GM12878 (cell line): ENCODE results near the gene EEF2. TPM values are rescaled to one million over a fixed set of nuclear protein-coding genes. Genes with fewer than 3 reads are reported as not detected.
A peak's percentile ranks its signal among the peaks of the same experiment; 100 is the strongest.

Source experiments
- ATAC-seq: fragments of 200-7000 bp; cut with Tn5 transposase; 3 replicates; pipeline ENCODE4 v1.9.1; 2020; ENCODE audit warnings: mild to moderate bottlenecking, moderate library complexity
- BruUV-seq: library from RNA; stranded (reverse); fragments of 400-500 nt; replicated peaks from 2 replicates; lab custom pipeline; 2021; lab: Mats Ljungman, UMichigan
- CTCF ChIA-PET: fragments of 300-600 bp; sonication (Branson Sonifier 250); formaldehyde crosslinking; extraction: SDS; loops from one replicate; lab custom pipeline; 2021; ENCODE audit warnings: inconsistent platforms; lab: Yijun Ruan, JAX
- POLR2A ChIA-PET: fragments of 350-600 bp; formaldehyde crosslinking; extraction: SDS; loops from one replicate; lab custom pipeline; 2021; ENCODE audit warnings: inconsistent platforms; lab: Charles Lee
- RAD21 ChIA-PET: fragments of 300-600 bp; sonication (Branson Sonifier 250); formaldehyde crosslinking; loops from one replicate; lab custom pipeline; 2023; ENCODE audit warnings: antibody characterized with exemption; ENCODE audit not compliant: unreplicated experiment; lab: Charles Lee
- SMC1A ChIA-PET: fragments of 300-600 bp; sonication (Branson Sonifier 250); formaldehyde crosslinking; loops from one replicate; lab custom pipeline; 2023; ENCODE audit not compliant: unreplicated experiment, uncharacterized antibody; lab: Charles Lee
- DNase-seq: peaks from one replicate; pipeline ENCODE4 v3.0.0-alpha.2; 2011; ENCODE audit warnings: low read depth, low spot score
- FAIRE-seq: peaks from 3 replicates; lab custom pipeline; 2011; peaks lifted over from hg19 to GRCh38; lab: Jason Lieb, UNC
- H2AFZ ChIP-seq: 2 replicates; pipeline ENCODE4 v1.6.0; 2011; ENCODE audit warnings: low read depth, low read length, control low read depth; ENCODE audit not compliant: control insufficient read depth
- H3K27ac ChIP-seq: 2 replicates; pipeline ENCODE4 v1.5.1; 2011; ENCODE audit warnings: control low read depth; ENCODE audit not compliant: control insufficient read depth, insufficient read depth
- H3K27me3 ChIP-seq, 2 experiments: replicated peaks in 1 of 2; 2 replicates each; pipeline versions ENCODE4 v1.6.0 to v1.6.1; 2011; ENCODE audit warnings: low read length in 1 of 2; ENCODE audit not compliant: control insufficient read depth in 2 of 2, insufficient read depth in 2 of 2
- H3K36me3 ChIP-seq, 2 experiments: 2 replicates each; pipeline ENCODE4 v1.5.1; 2011; ENCODE audit warnings: low read length in 1 of 2; ENCODE audit not compliant: control insufficient read depth in 2 of 2, insufficient read depth in 2 of 2
- H3K4me1 ChIP-seq: 2 replicates; pipeline ENCODE4 v1.6.1; 2011; ENCODE audit warnings: mild to moderate bottlenecking, low read length, moderate library complexity, mixed read lengths; ENCODE audit not compliant: control insufficient read depth, insufficient read depth
- H3K4me2 ChIP-seq: 2 replicates; pipeline ENCODE4 v1.6.0; 2011; ENCODE audit warnings: control low read depth; ENCODE audit not compliant: control insufficient read depth, insufficient read depth
- H3K4me3 ChIP-seq: fragments of 200-600 bp; sonication (generic); 2 replicates; pipeline ENCODE4 v1.5.1; 2016
- H3K79me2 ChIP-seq: 2 replicates; pipeline ENCODE4 v1.6.0; 2011; ENCODE audit warnings: low read length; ENCODE audit not compliant: control insufficient read depth, insufficient read depth
- H3K9ac ChIP-seq: 2 replicates; pipeline ENCODE4 v1.8.0; 2011; ENCODE audit warnings: low read length, control low read depth, mixed read lengths; ENCODE audit not compliant: control insufficient read depth, insufficient read depth
- H3K9me3 ChIP-seq: replicated peaks from 3 replicates; pipeline ENCODE4 v1.5.1; 2011; ENCODE audit warnings: mild to moderate bottlenecking, low read length; ENCODE audit not compliant: control insufficient read depth, insufficient read depth
- H4K20me1 ChIP-seq: 2 replicates; pipeline ENCODE4 v1.6.0; 2011; ENCODE audit not compliant: control insufficient read depth, insufficient read depth
- CREM ChIP-seq: IDR thresholded peaks from 2 replicates; pipeline ENCODE4 v1.6.1; 2014; ENCODE audit warnings: antibody characterized with exemption, low read depth
- EGR1 ChIP-seq, 2 experiments: IDR thresholded peaks; 1 replicate in 1 of 2; 2 replicates in 1 of 2; pipeline ENCODE4 v1.6.1; 2011 to 2012; ENCODE audit warnings: low read depth in 2 of 2, low read length in 2 of 2, borderline replicate concordance in 1 of 2, mild to moderate bottlenecking in 1 of 2, moderate library complexity in 1 of 2
- ESRRA ChIP-seq: IDR thresholded peaks from 2 replicates; pipeline ENCODE4 v1.6.1; 2012; ENCODE audit warnings: mild to moderate bottlenecking, low read length, improper control_type of control experiment
- FOS ChIP-seq: IDR thresholded peaks from 3 replicates; pipeline ENCODE4 v1.6.1; 2011; ENCODE audit warnings: borderline replicate concordance; ENCODE audit not compliant: insufficient read length; ENCODE audit errors: extremely low read depth
- NR2C1 ChIP-seq: fragments of 450-650 bp; IDR thresholded peaks from 2 replicates; pipeline ENCODE4 v1.6.1; 2017; ENCODE audit warnings: antibody characterized with exemption, mild to moderate bottlenecking, moderate library complexity
- PAX8 ChIP-seq: fragments of 450-650 bp; IDR thresholded peaks from 2 replicates; pipeline ENCODE4 v1.6.1; 2017; ENCODE audit warnings: mild to moderate bottlenecking, moderate library complexity
- PML ChIP-seq: IDR thresholded peaks from 2 replicates; pipeline ENCODE4 v1.6.1; 2012; ENCODE audit warnings: low read length, inconsistent platforms
- RUNX3 ChIP-seq: IDR thresholded peaks from 2 replicates; pipeline ENCODE4 v1.6.1; 2012; ENCODE audit warnings: low read length, inconsistent platforms
- SIN3A ChIP-seq: IDR thresholded peaks from 2 replicates; pipeline ENCODE4 v1.6.1; 2012; ENCODE audit warnings: low read depth, low read length, improper control_type of control experiment
- TAF1 ChIP-seq: IDR thresholded peaks from 2 replicates; pipeline ENCODE4 v1.6.1; 2011; ENCODE audit warnings: mild to moderate bottlenecking, low read depth, low read length, borderline replicate concordance
- TCF3 ChIP-seq: IDR thresholded peaks from 2 replicates; pipeline ENCODE4 v1.6.1; 2012; ENCODE audit warnings: low read depth, mild to moderate bottlenecking, low read length, borderline replicate concordance; ENCODE audit not compliant: insufficient read depth
- YY1 ChIP-seq: IDR thresholded peaks from 2 replicates; pipeline ENCODE4 v1.6.1; 2011; ENCODE audit warnings: low read depth, mild to moderate bottlenecking, low read length
- ZNF274 ChIP-seq: IDR thresholded peaks from one replicate; pipeline ENCODE4 v1.8.0; 2011; ENCODE audit not compliant: insufficient read length, insufficient read depth
- ZNF622 ChIP-seq: fragments of 450-650 bp; IDR thresholded peaks from 2 replicates; pipeline ENCODE4 v1.6.1; 2017; ENCODE audit warnings: mild to moderate bottlenecking, inconsistent platforms
- WGBS: methylation state at CpG from one replicate; pipeline ENCODE4 v1.1.6; 2016; ENCODE audit warnings: low lambda C conversion rate; ENCODE audit not compliant: insufficient replicate concordance, insufficient coverage; ENCODE audit errors: missing lambda C conversion rate; 5-methylcytosine and 5-hydroxymethylcytosine counted together
- in situ Hi-C: fragments of 300-500 bp; cut with MboI; formaldehyde crosslinking; loops from 9 replicates; pipeline ENCODE4 v1.14.3; 2018; ENCODE audit warnings: mixed read lengths
- intact Hi-C: fragments of 100-400 bp; cut with micrococcal nuclease; formaldehyde crosslinking; loops from one replicate; pipeline ENCODE4 v1.14.2; 2022; ENCODE audit not compliant: unreplicated experiment
- polyA plus RNA-seq, 11 experiments: library from polyadenylated mRNA; depleted of rRNA in 4 of 11; unstranded in 6 of 11; stranded (reverse) in 5 of 11; fragments of >200 nt; fragmentation: Nextera tagmentation in 4 of 11; fragmentation: Illumina TruSeq in 1 of 11; extraction: Ambion mirVana in 4 of 11; extraction: Trizol in 1 of 11; gene quantifications; 1 replicate in 1 of 11; 2 replicates in 10 of 11; pipeline versions ENCODE4 v1.2.1 to v1.2.3, GENCODE V29; 2011 to 2016; ENCODE audit warnings: inconsistent platforms in 2 of 11, missing spikeins in 2 of 11, low read depth in 1 of 11
- total RNA-seq, 4 experiments: library from RNA; depleted of rRNA in 3 of 4; stranded (reverse); fragments of >200 nt in 3 of 4; fragmentation: Illumina TruSeq in 1 of 4; extraction: Trizol in 1 of 4; gene quantifications; 2 replicates each; pipeline versions ENCODE4 v1.2.1 to v1.2.3, GENCODE V29; 2013 to 2021

EEF2 gene
- total and polyA plus RNA-seq, 10 of the 15 experiments (the other 5 are each of a cell fraction or from before 2014, with no cell fraction given), result 280 to 3,491 (median 1,305) TPM

GRCh38 chr19:3983542-3983914 is 1.7 kb downstream of the EEF2 start:
- ATAC-seq, result no peak
- 16% methylated on average over 7 of the region's 7 CpGs for WGBS
- no peak for FAIRE-seq
- Histone ChIP-seq H3K9ac (peak overlapping the region; percentile 96), H2AFZ (no peak overlapping the region), H3K27me3 (no peaks in the 10 kb centered on the region), H3K9me3 (no peaks in the 10 kb centered on the region), H3K79me2 (peaks cover 67% of the 10 kb centered on the region), H3K4me2 (peak overlapping the region; percentile 89), H3K36me3 (peaks cover 36 to 52% of the 10 kb centered on the region in 2 experiments), H3K27ac (peak overlapping the region; percentile 79; the same call in 1 of the 2 replicates), H3K4me1 (peaks cover 19% of the 10 kb centered on the region), H4K20me1 (peaks cover 48% of the 10 kb centered on the region), H3K4me3 (peak overlapping the region; percentile 97)
- intact Hi-C loops (no loop called here), in situ Hi-C loops (no loop called here)
- ChIA-PET CTCF (interaction anchor here (0.7 to 1.2 kb wide), 3 partner anchors 24 to 203 kb away, joined by 3 to 4 read pairs (median 3); partner anchors contain the start of gene PIAS4), POLR2A (interaction anchor here (0.6 to 1.9 kb wide), 2 partner anchors 12 to 204 kb away, joined by 3 to 8 read pairs; partner anchors contain the start of gene DAPK3), RAD21 (no interaction called here), SMC1A (interaction anchor here (0.5 kb wide), 1 partner anchor 257 kb away, joined by 3 read pairs; no protein-coding TSS in a partner anchor)
- no TSS peak for BruUV-seq
- DNase-seq, result no peak
- no peak for TF ChIP-seq NR2C1
- TF ChIP-seq YY1, result no peak
- TF ChIP-seq TCF3, result no peak
- TF ChIP-seq TAF1, result no peak
- no peak for TF ChIP-seq EGR1 (IDR thresholded peaks at IDR 0.05; ENCODE audit: borderline replicate concordance in 1 of 2, low read depth in 2 of 2, low read length in 2 of 2)
- TF ChIP-seq ESRRA, result no peak
- no peak for TF ChIP-seq FOS
- TF ChIP-seq PML, result no peak
- TF ChIP-seq ZNF622, result no peak
- no peak for TF ChIP-seq RUNX3
- TF ChIP-seq CREM, result no peak
- TF ChIP-seq PAX8, result no peak
- TF ChIP-seq ZNF274, result no peak
- TF ChIP-seq SIN3A, result no peak
